ENCODE data around the gene CA6.
"Not testable (repeated sequence)": the region's sequence is repeated elsewhere in the genome, so short reads cannot be mapped to it uniquely, and the experiment has no call there.

Gene CA6

DNA sequence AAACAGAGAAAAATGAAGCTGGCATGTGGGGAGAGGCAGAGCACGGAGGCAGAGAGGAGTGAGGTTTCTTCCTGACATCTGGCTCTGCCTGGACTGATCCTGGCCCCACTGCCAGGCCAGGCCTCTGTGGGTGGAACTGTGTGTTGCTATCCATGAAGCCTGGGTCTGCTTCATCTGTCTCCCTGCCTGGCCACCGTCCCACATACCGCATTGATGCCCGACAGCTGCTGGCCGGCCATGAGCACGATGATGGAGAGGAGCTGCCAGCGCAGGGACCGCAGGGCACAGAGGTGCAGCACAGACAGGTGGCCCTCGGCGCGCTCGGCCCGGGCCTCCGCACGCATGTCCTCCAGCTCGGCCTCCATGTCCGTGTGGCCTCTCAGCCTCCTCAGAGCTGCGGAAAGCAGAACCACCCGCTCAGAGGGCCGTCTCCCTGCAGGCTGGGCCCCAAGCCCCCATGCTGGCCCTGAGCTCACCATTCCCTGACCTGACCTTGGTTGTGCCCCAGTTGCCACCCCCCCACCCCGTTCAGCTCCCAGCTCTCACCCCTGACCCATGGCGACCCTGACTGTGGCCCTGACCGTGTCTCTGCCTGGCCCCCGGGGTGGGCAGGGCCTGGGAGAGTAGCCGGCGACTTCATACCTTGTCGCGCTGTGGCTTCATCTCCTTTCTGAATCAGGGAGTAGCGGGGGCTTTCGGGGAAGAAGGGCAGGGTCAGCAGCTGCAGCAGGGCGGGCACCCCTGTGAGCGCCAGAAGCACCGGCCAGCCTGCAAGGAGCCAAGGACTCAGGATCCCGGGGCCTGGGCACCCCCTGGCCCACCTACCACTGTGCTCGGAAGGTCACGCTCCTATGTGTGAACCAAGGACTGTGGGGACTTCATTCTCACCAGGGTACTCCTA lies 69.1 kb downstream of the CA6 start:
- Histone ChIP-seq H3K9me3 (ENCODE audit: control insufficient read depth in 2 of 2, low read length in 2 of 2) (no peaks in the 10 kb centered on the region), H3K36me3 (ENCODE audit: control insufficient read depth in 2 of 2, insufficient read depth in 2 of 2, low read length in 2 of 2) (no peaks in the 10 kb centered on the region), H3K27me3 (ENCODE audit: control insufficient read depth in 2 of 2, insufficient read depth in 2 of 2, low read length in 2 of 2) (no peaks in the 10 kb centered on the region), H3K27ac (ENCODE audit: low read depth in 2 of 2, low read length in 2 of 2) (no peak overlapping the region), H3K4me1 (ENCODE audit: control insufficient read depth in 2 of 2, insufficient read depth in 2 of 2, low read length in 2 of 2) (peaks cover 4 to 5% of the 10 kb centered on the region in 2 donors), H3K9ac (ENCODE audit: low read depth in 1 of 2, low read length in 2 of 2) (no peak overlapping the region), H3K4me3 (ENCODE audit: low read length in 2 of 2) (no peak overlapping the region)

DNA sequence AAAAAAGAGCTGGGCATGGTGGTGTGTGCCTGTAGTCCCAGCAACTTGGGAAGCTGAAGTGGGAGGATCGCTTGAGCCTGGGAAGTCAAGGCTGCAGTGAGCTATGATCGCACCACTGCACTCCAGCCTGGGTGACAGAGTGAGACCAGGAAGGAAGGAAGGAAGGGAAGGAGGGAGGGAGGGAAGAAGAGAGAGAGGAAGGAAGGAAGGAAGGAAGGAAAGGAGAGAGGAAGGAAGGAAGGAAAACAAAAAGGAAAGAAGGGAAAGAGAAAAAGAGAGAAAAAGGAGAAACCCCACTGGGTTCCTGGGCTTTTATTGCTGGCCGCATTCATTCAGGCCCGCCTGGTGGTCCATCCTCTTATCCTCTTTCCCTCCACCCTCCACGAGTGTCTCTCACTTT lies 70.8 kb downstream of the CA6 start:
- Histone ChIP-seq H3K9ac (ENCODE audit: low read depth in 1 of 2, low read length in 2 of 2) (no peak overlapping the region), H3K4me1 (ENCODE audit: control insufficient read depth in 2 of 2, insufficient read depth in 2 of 2, low read length in 2 of 2) (no peaks in the 10 kb centered on the region), H3K4me3 (ENCODE audit: low read length in 2 of 2) (no peak overlapping the region), H3K9me3 (ENCODE audit: control insufficient read depth in 2 of 2, low read length in 2 of 2) (no peaks in the 10 kb centered on the region), H3K36me3 (ENCODE audit: control insufficient read depth in 2 of 2, insufficient read depth in 2 of 2, low read length in 2 of 2) (no peaks in the 10 kb centered on the region), H3K27me3 (ENCODE audit: control insufficient read depth in 2 of 2, insufficient read depth in 2 of 2, low read length in 2 of 2) (no peaks in the 10 kb centered on the region), H3K27ac (ENCODE audit: low read depth in 2 of 2, low read length in 2 of 2) (no peak overlapping the region)

DNA sequence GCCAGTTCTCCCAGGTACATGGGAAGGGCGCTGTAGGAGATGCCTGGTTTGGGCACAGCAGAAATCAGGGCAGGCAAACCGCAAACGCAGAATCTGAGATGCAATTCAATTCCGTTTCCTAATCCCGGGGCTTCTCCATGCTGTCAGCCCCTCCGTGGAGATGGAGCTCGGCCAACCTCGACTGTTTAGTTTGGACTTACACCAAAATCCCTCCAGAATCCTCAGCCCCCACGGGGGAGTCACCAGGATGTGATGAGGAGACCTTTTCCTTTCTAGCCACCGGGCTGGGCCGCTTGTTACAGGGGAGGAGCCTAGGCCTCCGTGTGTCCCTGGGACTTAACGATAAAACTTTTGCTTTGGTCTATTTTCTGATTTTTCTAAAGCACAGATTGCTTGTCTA lies 72.7 kb downstream of the CA6 start:
- Histone ChIP-seq H3K9me3 (ENCODE audit: control insufficient read depth in 2 of 2, low read length in 2 of 2) (no peaks in the 10 kb centered on the region), H3K4me1 (ENCODE audit: control insufficient read depth in 2 of 2, insufficient read depth in 2 of 2, low read length in 2 of 2) (no peaks in the 10 kb centered on the region), H3K36me3 (ENCODE audit: control insufficient read depth in 2 of 2, insufficient read depth in 2 of 2, low read length in 2 of 2) (no peaks in the 10 kb centered on the region), H3K27me3 (ENCODE audit: control insufficient read depth in 2 of 2, insufficient read depth in 2 of 2, low read length in 2 of 2) (no peaks in the 10 kb centered on the region), H3K27ac (ENCODE audit: low read depth in 2 of 2, low read length in 2 of 2) (no peak overlapping the region), H3K4me3 (ENCODE audit: low read length in 2 of 2) (no peak overlapping the region), H3K9ac (ENCODE audit: low read depth in 1 of 2, low read length in 2 of 2) (no peak overlapping the region)

DNA sequence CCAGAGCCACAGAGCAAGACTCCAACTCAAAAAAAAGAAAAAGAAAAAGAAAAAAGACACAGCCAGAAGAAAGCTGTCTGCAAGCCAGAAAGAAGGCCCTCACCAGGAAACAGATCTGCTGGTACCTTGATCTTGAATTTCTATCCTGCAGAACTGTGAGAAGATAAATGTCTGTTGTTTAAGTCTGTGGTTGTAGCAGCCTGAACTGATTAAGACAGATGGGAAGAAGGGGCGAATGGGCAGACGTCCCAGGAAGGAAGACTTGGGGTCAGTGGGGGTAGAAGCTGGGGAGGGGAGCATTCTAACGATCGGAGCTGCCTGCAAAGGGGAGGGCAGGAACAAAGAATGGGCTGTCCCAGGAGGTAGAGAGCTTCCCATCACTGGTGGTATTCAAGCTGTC lies 74.2 kb downstream of the CA6 start:
- H3K4me3 ChIP-seq (ENCODE audit: low read length in 2 of 2), result no peak overlapping the region
- H3K36me3 ChIP-seq (ENCODE audit: control insufficient read depth in 2 of 2, insufficient read depth in 2 of 2, low read length in 2 of 2), result no peaks in the 10 kb centered on the region
- no peaks in the 10 kb centered on the region for H3K9me3 ChIP-seq (ENCODE audit: control insufficient read depth in 2 of 2, low read length in 2 of 2)
- H3K27ac ChIP-seq (ENCODE audit: low read depth in 2 of 2, low read length in 2 of 2), result no peak overlapping the region
- H3K27me3 ChIP-seq (ENCODE audit: control insufficient read depth in 2 of 2, insufficient read depth in 2 of 2, low read length in 2 of 2), result no peaks in the 10 kb centered on the region
- no peaks in the 10 kb centered on the region for H3K4me1 ChIP-seq (ENCODE audit: control insufficient read depth in 2 of 2, insufficient read depth in 2 of 2, low read length in 2 of 2)
- no peak overlapping the region for H3K9ac ChIP-seq (ENCODE audit: low read depth in 1 of 2, low read length in 2 of 2)

DNA sequence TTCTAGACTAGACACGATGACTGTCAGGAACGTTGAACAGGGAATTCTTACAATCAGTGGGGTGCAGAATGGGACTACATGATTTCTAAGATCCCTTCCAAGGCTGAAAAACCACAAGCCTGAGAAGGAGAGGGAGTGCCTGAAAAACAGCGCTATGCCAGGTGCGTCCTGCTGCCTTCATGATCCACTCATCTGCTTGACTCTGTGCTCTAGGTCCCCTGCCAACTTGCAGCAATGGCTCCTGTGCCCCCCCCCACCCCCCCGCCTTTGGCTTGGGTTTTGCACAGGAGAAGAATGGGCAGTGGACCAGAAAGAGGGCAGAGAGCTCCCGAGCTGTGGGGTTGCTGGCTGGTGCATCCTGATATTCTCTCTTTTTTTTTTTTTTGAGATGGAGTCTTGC lies 74.6 kb downstream of the CA6 start:
- Histone ChIP-seq H3K27ac (ENCODE audit: low read depth in 2 of 2, low read length in 2 of 2) (no peak overlapping the region), H3K9me3 (ENCODE audit: control insufficient read depth in 2 of 2, low read length in 2 of 2) (no peaks in the 10 kb centered on the region), H3K27me3 (ENCODE audit: control insufficient read depth in 2 of 2, insufficient read depth in 2 of 2, low read length in 2 of 2) (no peaks in the 10 kb centered on the region), H3K36me3 (ENCODE audit: control insufficient read depth in 2 of 2, insufficient read depth in 2 of 2, low read length in 2 of 2) (no peaks in the 10 kb centered on the region), H3K9ac (ENCODE audit: low read depth in 1 of 2, low read length in 2 of 2) (no peak overlapping the region), H3K4me1 (ENCODE audit: control insufficient read depth in 2 of 2, insufficient read depth in 2 of 2, low read length in 2 of 2) (no peaks in the 10 kb centered on the region), H3K4me3 (ENCODE audit: low read length in 2 of 2) (no peak overlapping the region)

DNA sequence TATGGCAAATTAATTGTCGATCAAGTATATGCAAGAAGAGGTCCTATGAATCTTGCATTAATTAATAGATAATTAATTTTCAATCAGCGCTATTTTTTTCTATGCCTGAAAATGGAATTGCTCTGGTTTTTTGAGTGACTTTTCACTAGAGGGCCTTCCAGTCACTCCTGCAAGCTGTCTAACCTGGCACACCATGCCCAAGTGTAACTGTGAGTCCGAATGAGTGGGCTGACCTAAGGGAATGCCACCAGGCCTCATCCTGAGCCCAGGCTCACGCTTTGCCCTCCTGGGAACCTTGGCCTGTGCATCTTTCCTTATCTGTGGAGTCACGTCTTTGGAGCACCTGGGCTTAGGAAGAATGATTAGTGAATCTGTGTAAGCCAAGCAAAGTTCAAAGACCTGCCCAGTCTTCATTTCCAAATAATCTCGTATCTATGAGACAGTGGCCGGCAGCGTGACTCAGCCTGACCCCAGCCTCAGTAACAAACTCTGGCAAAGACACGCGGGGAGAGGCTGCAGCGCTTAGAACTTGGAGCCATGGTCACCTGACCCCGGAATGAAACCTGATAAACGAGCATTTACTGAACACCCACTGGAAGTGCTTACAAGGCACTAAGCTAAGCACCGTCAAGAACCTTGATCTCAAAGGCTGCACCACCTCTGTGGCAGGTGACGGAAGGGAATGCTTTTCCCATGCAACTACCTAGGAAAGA lies 76.5 kb downstream of the CA6 start:
- H3K27ac ChIP-seq (ENCODE audit: low read depth in 2 of 2, low read length in 2 of 2), result not testable (repeated sequence)

DNA sequence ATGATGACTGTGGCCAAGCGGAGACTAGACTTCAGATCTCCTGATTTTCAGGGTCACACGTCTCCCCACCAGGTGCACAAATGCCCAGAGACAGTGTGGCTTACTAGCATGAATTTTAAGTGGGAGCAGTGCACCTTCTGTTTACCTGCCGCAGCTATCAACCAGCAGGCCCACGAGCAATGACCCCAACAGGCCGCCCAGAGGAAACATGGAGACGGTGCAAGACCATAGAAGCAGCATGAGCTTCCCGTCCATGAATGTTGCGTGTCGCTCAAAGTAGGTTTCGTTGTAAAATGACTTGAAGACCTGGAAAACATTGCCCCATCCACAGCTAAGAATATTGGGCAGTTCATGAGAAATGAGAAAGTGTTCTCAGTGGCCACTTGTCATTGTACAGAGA lies 77.1 kb downstream of the CA6 start:
- no peak overlapping the region for H3K27ac ChIP-seq (ENCODE audit: low read depth in 2 of 2, low read length in 2 of 2)
- H3K27me3 ChIP-seq (ENCODE audit: control insufficient read depth in 2 of 2, insufficient read depth in 2 of 2, low read length in 2 of 2), result no peaks in the 10 kb centered on the region
- H3K4me3 ChIP-seq (ENCODE audit: low read length in 2 of 2), result no peak overlapping the region
- H3K36me3 ChIP-seq (ENCODE audit: control insufficient read depth in 2 of 2, insufficient read depth in 2 of 2, low read length in 2 of 2), result no peaks in the 10 kb centered on the region
- no peak overlapping the region for H3K9ac ChIP-seq (ENCODE audit: low read depth in 1 of 2, low read length in 2 of 2)
- no peaks in the 10 kb centered on the region for H3K9me3 ChIP-seq (ENCODE audit: control insufficient read depth in 2 of 2, low read length in 2 of 2)
- no peaks in the 10 kb centered on the region for H3K4me1 ChIP-seq (ENCODE audit: control insufficient read depth in 2 of 2, insufficient read depth in 2 of 2, low read length in 2 of 2)

More for the DNA sequence above, 76.5 kb downstream of the CA6 start:
- not testable (repeated sequence) for H3K4me1 ChIP-seq (ENCODE audit: control insufficient read depth in 2 of 2, insufficient read depth in 2 of 2, low read length in 2 of 2); H3K27me3 ChIP-seq (ENCODE audit: control insufficient read depth in 2 of 2, insufficient read depth in 2 of 2, low read length in 2 of 2); H3K4me3 ChIP-seq (ENCODE audit: low read length in 2 of 2); H3K36me3 ChIP-seq (ENCODE audit: control insufficient read depth in 2 of 2, insufficient read depth in 2 of 2, low read length in 2 of 2); H3K9ac ChIP-seq (ENCODE audit: low read depth in 1 of 2, low read length in 2 of 2); H3K9me3 ChIP-seq (ENCODE audit: control insufficient read depth in 2 of 2, low read length in 2 of 2)

Measured in mucosa of rectum (tissue), 2 donors.